HG03565 (cell line): Measurements from ENCODE around the gene CELA3B.
"Not testable (repeated sequence)": the region's sequence is repeated elsewhere in the genome, so short reads cannot be mapped to it uniquely, and the experiment has no call there.

Experiments used
- ATAC-seq: cut with Tn5 transposase; IDR thresholded peaks from one replicate; pipeline ENCODE4 v1.9.1; 2021; ENCODE audit warnings: mild to moderate bottlenecking, moderate library complexity; ENCODE audit not compliant: unreplicated experiment

Gene CELA3B, protein sequence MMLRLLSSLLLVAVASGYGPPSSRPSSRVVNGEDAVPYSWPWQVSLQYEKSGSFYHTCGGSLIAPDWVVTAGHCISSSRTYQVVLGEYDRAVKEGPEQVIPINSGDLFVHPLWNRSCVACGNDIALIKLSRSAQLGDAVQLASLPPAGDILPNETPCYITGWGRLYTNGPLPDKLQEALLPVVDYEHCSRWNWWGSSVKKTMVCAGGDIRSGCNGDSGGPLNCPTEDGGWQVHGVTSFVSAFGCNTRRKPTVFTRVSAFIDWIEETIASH

GRCh38 chr1:21976703-21977239 is at the start of gene CELA3B:
TSS of gene CELA3B (plus strand) at chr1:21977022. CDS start at chr1:21977040, 18 bp downstream.
- ATAC-seq: not testable (repeated sequence)

GRCh38 chr1:21927533-21928237 is 49.1 kb upstream of the CELA3B start:
- no peak for ATAC-seq

DNA sequence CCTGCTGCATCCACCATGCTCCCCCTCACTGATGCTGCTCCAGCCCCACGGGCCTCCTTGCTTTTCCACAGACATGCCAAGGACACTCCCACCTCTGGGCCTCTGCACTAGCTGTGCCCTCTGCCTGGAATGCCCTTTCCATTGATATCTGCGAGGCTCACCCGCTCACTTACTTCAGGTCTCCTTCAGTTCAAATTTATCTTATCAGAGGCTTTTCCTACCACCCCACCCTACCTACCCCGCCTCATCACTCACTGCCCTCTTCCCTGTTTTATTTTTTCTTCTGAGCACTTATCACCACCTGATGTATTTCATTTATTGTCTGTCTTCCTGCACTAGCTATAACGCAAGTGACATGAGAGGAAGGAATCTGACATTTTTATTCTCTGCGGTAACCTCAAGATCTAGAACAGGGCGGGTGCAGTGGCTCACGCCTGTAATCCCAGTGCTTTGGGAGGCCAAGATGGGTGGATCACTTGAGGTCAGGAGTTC is 46.7 kb upstream of the CELA3B start:
- no peak for ATAC-seq

DNA sequence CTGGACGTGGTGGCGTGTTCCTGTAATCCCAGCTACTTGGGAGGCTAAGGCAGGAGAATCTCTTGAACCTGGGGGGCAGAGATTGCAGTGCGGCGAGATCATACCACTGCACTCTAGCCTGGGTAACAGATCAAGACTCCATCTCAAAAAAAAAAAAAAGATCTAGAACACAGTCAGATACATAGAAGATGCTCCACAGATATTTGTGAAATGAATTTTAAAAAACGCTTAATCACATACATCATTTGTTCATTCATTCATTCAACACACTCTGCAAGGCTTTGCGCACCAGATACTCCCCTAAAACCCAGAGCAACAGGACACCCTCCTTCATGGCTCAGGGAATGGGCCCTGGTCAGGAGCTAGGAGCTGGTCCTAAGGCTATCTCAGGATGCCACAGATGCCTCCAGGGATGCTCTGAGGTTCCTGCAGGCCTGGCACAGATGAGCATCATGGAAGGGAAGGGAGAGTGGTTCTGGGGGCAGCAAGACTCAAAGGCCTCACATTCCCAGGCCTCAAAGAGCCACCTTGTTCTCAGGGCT is 46.1 kb upstream of the CELA3B start:
- no peak for ATAC-seq

DNA sequence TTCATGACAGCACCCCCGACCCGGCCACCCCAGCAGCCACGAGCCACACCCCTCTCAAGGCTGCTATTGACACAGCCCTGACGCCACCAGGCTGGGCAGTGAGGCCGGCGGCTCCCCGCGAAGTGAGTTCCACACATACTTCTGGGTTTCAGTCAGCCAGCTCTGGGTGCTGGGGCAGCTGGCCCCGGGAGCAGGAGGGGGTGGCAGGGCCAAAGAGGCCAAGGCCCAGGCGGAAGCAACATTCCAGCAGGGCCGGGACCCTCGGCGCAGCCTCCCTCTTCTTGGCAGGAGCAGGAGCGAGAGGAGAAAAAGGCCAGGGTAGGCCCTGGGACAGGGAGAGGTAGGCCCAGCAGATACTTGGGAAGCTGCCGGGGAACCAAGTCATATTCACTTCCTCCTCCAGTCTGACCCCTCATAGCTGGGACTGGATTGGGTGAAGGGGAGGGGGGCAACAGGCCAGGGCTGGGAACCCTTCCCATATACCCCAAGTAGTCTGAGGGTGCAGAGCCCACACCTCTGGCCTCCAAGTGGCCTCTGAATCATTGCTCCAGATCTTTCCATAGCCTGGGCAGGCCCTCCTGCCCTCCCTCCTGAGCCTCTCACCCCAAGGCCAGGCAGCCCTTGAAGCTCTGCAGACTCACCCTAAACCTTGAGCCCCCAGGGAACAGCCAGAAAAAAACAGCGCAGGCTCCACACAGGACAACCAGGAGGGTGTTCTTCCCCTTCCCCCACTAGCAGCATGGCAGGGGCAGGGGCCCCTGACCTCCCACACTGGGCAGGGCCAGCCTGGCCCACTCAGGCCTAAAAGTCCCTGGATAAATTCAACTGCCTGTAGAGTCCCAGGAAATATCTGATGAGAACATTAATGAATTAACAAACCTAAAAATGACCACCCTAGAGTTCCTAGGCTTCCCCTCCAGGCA is 45.4 kb upstream of the CELA3B start:
- no peak for ATAC-seq

DNA sequence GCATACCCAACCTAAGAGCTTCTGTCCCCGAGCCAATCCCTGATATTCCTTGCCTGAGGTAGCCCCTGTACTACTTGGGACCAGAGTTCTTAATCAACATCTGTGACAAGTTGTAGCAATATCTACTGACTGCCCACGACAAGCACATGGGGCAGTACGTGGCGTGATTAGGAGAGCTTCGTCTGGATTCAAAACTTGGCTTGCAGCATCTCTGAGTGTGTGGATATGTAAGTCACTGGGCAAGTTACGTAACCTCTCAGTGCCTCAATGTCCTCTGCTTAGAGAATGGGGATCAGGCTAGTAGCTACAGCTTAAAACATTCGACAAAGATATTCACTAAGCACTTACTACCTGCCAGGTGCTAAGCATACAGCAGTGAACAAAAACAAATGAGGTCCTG is 44.7 kb upstream of the CELA3B start:
- ATAC-seq: no peak

DNA sequence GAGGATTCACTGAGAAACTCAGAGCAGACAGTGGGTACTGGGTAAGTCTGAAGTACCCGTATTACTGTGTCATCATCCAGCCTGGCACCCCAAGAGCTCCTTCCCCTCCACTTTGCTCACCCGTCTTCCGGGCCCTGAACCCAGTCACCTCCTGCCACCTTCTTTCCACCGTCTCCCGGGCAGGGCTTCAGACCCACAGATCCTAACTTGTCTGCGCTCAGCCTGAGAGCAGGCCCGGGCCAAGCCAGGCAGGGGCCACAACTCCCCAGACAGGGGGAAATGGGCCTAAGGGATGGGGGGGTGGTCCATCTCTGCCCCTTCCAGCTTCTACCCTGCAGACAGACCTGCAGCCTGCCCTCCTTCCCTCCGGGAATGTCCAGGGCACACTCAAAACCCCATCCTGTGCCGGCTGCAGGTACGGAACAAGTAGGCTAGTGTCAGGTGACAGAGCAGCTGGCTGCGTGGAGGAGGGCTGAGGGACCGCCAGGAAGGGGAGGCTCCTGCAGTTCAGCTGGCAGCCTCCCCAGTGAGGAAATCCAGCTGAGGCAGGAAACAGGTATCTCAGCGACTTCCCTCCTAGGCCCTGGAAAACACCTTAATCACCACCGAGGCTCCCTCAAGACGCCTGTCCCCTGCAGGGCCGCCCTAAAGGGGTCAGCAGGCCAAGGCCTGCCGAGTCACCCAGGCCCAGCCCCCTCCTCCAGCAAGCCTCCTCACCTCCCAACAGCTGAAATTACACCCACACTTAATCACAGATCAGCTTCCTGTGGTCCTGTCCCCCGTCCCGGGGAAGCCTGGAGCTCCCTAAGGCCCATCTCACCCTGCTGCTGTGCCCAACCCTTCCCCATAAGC is 43.2 kb upstream of the CELA3B start:
- no peak for ATAC-seq

DNA sequence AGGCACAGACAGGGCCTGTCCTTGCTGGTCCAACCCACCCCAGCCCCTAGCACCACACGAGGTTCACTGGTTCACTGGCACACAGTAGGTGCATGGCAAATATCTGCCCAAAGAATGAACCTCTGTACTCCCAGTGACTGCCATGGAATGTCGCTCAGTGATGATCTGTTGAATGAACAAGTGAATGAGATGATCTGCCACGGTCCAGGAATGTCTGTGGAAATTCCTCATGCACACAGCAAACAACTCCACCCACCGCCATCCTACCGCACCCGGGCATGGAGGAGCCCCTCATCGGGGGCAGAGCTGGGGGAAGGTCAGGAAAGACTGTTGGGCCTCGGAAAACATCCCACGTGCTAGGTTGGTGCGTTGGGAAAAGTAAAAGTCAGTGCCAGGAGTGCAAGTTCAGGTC is 41.4 kb upstream of the CELA3B start:
- ATAC-seq: no peak

DNA sequence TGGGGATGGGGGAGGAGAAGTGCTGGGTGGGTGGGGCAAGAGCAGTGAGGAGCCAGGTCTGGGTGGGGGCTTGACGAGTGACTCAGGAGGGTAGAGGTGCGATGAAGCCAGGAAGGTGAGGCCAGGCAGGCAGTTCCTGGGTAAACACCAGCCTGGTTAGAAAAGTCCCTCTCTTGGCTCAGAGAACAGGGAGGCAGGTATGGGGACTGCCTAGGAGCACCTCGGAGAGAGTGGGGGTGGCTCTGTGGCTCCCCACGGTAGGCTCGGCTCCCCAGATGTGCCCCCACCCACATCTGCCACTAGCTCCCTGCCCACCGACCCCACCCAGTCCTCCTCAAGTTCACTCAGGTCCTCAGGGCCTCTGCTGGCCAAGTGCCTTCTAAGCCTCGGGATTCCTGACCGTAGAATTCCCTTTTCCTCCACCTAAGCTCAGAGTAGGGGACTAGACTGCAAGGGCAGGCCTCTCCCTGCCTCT is 40.9 kb upstream of the CELA3B start:
- no peak for ATAC-seq

GRCh38 chr1:21936366-21937031 is 40.3 kb upstream of the CELA3B start:
- no peak for ATAC-seq

GRCh38 chr1:21937034-21937371 is 39.8 kb upstream of the CELA3B start, which contains the start of gene HSPG2:
TSS of gene HSPG2 (minus strand) at chr1:21937310. CDS start at chr1:21937217, 93 bp downstream.
- no peak for ATAC-seq

- no peak for ATAC-seq
Observed at GRCh38 chr1:21937372-21938121, 39.3 kb upstream of the CELA3B start.

GRCh38 chr1:21938732-21939538 is 37.9 kb upstream of the CELA3B start:
- no peak for ATAC-seq

DNA sequence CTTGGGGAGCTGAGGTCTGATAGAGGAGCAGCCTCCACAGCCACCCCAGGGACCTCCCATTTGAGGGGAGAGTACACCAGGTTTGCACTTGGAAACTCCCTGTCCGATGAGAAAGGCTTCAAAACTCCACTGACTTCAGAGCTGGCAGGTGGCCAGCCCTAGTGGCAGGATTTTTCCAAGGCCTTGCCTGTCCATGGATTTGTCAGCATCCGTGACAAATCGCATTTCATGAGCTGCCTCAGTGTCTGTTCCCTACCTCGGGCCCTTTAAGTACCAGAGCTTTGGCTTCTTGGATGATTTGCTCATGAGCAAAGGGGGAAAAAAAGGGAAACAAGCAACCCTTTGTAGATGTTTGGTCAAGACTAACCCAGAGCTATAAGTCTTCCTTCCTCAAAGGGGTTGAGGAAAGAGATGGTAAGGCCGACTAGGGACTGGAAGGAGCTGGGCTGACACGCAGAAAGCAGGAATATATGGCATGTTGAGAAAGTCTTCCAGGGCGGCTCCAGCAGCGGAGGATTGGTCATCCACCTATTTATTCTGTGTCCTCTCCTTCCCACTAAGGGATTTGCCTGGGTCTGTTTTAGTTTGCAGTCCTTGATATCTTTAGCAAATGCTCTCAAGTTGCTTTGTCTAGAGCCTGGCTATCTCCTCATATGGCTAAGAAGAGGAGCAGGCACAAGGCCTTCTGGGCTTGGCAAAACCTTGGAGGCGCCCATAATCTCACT is 37.0 kb upstream of the CELA3B start:
- ATAC-seq: no peak

DNA sequence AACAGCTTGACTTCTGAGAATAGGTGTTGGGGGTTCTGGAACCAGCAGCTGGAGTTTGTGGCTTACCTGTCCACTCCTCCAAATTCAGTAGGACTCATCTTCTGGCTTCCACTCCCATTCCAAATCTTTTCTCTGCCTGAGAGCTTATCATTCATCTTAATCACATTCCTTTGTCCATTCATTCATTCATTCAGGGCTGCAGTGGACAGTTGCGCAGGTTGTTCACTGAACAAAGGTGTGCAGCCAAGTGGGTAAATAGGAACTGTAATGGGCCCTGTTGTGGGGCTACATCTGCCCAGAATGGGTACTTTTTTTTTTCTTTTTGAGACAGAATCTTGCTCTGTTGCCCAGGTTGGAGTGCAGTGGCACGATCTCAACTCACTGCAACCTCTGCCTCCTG is 36.3 kb upstream of the CELA3B start:
- ATAC-seq: no peak

- no peak for ATAC-seq
Observed at GRCh38 chr1:21941370-21941769, 35.5 kb upstream of the CELA3B start.

- no peak for ATAC-seq
Observed at GRCh38 chr1:21942464-21942863, 34.4 kb upstream of the CELA3B start.
